CD14-positive monocyte (primary cell): Measurements from ENCODE around the gene RNF19B. TPM values are rescaled to one million over a fixed set of nuclear protein-coding genes. Genes with fewer than 3 reads are reported as not detected.

ENCODE experiments used
- DNase-seq, 3 donors: peaks; one replicate each; pipeline ENCODE4 v3.0.0-alpha.2; 2011 to 2022
- H2AFZ ChIP-seq: 2 replicates; pipeline ENCODE4 v1.6.0; 2012; ENCODE audit warnings: mild to moderate bottlenecking, low read depth, low read length, inconsistent platforms; ENCODE audit not compliant: insufficient read depth, poor library complexity, severe bottlenecking
- H3K27ac ChIP-seq, 2 donors: 1 replicate in 1 of 2; 2 replicates in 1 of 2; pipeline ENCODE4 v1.5.1; 2012 to 2013; ENCODE audit warnings: low read length in 2 of 2, control low read depth in 1 of 2, inconsistent platforms in 1 of 2, low read depth in 1 of 2, mild to moderate bottlenecking in 1 of 2
- H3K27me3 ChIP-seq, 2 donors: one replicate each; pipeline versions ENCODE4 v1.6.0 to v1.6.1; 2011 to 2013; ENCODE audit warnings: low read length in 2 of 2; ENCODE audit not compliant: control insufficient read depth in 2 of 2, insufficient read depth in 2 of 2
- H3K36me3 ChIP-seq, 2 donors: replicated peaks in 1 of 2; 1 replicate in 1 of 2; 2 replicates in 1 of 2; pipeline versions ENCODE4 v1.5.1 to v1.6.1; 2012 to 2013; ENCODE audit warnings: low read length in 2 of 2, control low read depth in 1 of 2, inconsistent platforms in 1 of 2, mild to moderate bottlenecking in 1 of 2; ENCODE audit not compliant: insufficient read depth in 2 of 2, control insufficient read depth in 1 of 2
- H3K4me1 ChIP-seq, 2 donors: 1 replicate in 1 of 2; 2 replicates in 1 of 2; pipeline versions ENCODE4 v1.5.1 to v1.6.1; 2012 to 2013; ENCODE audit warnings: low read length in 2 of 2, control low read depth in 1 of 2, inconsistent platforms in 1 of 2, mild to moderate bottlenecking in 1 of 2, moderate library complexity in 1 of 2; ENCODE audit not compliant: insufficient read depth in 2 of 2, control insufficient read depth in 1 of 2
- H3K4me2 ChIP-seq: replicated peaks from 2 replicates; pipeline ENCODE3; 2012; ENCODE audit warnings: low read length, moderate library complexity, mild to moderate bottlenecking; ENCODE audit not compliant: poor library complexity, severe bottlenecking; ENCODE audit errors: extremely low read depth
- H3K4me3 ChIP-seq, 3 experiments: fragments of 200-600 bp in 1 of 3; sonication (generic) in 1 of 3; replicated peaks in 1 of 3; 1 replicate in 2 of 3; 2 replicates in 1 of 3; pipeline ENCODE4 v1.5.1; 2011 to 2013; ENCODE audit warnings: low read length in 3 of 3, mild to moderate bottlenecking in 3 of 3, control low read depth in 2 of 3, low read depth in 2 of 3, inconsistent platforms in 1 of 3, moderate library complexity in 1 of 3
- H3K79me2 ChIP-seq: 2 replicates; pipeline ENCODE4 v1.6.0; 2012; ENCODE audit warnings: mild to moderate bottlenecking, control low read depth, inconsistent platforms, low read length, moderate library complexity; ENCODE audit not compliant: insufficient read depth
- H3K9ac ChIP-seq: 2 replicates; pipeline ENCODE4 v1.6.0; 2017; ENCODE audit warnings: low read length, mild to moderate bottlenecking; ENCODE audit not compliant: insufficient read depth, poor library complexity, severe bottlenecking
- H3K9me3 ChIP-seq, 2 donors: replicated peaks in 1 of 2; 1 replicate in 1 of 2; 2 replicates in 1 of 2; pipeline versions ENCODE4 v1.5.1 to v1.6.1; 2012 to 2013; ENCODE audit warnings: low read length in 2 of 2, control low read depth in 1 of 2; ENCODE audit not compliant: control insufficient read depth in 1 of 2, insufficient read depth in 1 of 2
- H4K20me1 ChIP-seq: 2 replicates; pipeline ENCODE4 v1.6.0; 2012; ENCODE audit warnings: mild to moderate bottlenecking, low read length, control low read depth, moderate library complexity; ENCODE audit not compliant: insufficient read depth
- H3K27ac Mint-ChIP-seq, 7 donors: one replicate each; pipeline ENCODE4 v1.8.0; 2020; ENCODE audit warnings: mild to moderate bottlenecking in 7 of 7, mixed read lengths in 7 of 7, moderate library complexity in 6 of 7, inconsistent platforms in 2 of 7
- H3K27me3 Mint-ChIP-seq, 3 donors: one replicate each; pipeline ENCODE4 v1.8.0; 2021 to 2022; ENCODE audit warnings: low read depth in 3 of 3, mild to moderate bottlenecking in 3 of 3, mixed read lengths in 3 of 3, moderate library complexity in 3 of 3, inconsistent platforms in 1 of 3
- H3K36me3 Mint-ChIP-seq, 2 donors: one replicate each; pipeline ENCODE4 v1.8.0; 2020; ENCODE audit warnings: mixed read lengths in 2 of 2, inconsistent platforms in 1 of 2, mild to moderate bottlenecking in 1 of 2
- H3K4me1 Mint-ChIP-seq: one replicate; pipeline ENCODE4 v1.8.0; 2020; ENCODE audit warnings: mild to moderate bottlenecking, mixed read lengths
- H3K4me3 Mint-ChIP-seq, 2 donors: one replicate each; pipeline ENCODE4 v1.8.0; 2020; ENCODE audit warnings: mild to moderate bottlenecking in 2 of 2, mixed read lengths in 2 of 2, moderate library complexity in 1 of 2
- H3K9me3 Mint-ChIP-seq, 7 donors: one replicate each; pipeline ENCODE4 v1.8.0; 2020 to 2022; ENCODE audit warnings: mixed read lengths in 7 of 7, mild to moderate bottlenecking in 6 of 7, moderate library complexity in 6 of 7, inconsistent platforms in 2 of 7
- CTCF ChIP-seq: fragments of 200-600 bp; IDR thresholded peaks from one replicate; pipeline ENCODE4 v1.8.0; 2022; ENCODE audit warnings: antibody characterized with exemption, mild to moderate bottlenecking
- WGBS: methylation state at CpG from one replicate; pipeline ENCODE4 v1.1.5; 2013; ENCODE audit warnings: missing lambda C conversion rate; ENCODE audit not compliant: insufficient coverage; 5-methylcytosine and 5-hydroxymethylcytosine counted together
- intact Hi-C, 2 donors: fragments of 100-400 bp; cut with micrococcal nuclease; formaldehyde crosslinking; loops; one replicate each; pipeline versions ENCODE4 v1.15.0 to v1.15.1; 2023
- polyA minus RNA-seq: library from RNA; depleted of rRNA, polyadenylated mRNA; stranded (reverse); fragments of >200 nt; gene quantifications from 2 replicates; pipeline ENCODE4 v1.2.3, GENCODE V29; 2012
- polyA plus RNA-seq, 3 donors: library from polyadenylated mRNA; depleted of rRNA in 1 of 3; unstranded in 2 of 3; stranded (reverse) in 1 of 3; fragments of 300-500 nt in 2 of 3; fragments of >200 nt in 1 of 3; fragmentation: Illumina TruSeq in 2 of 3; gene quantifications; 1 replicate in 2 of 3; 2 replicates in 1 of 3; pipeline ENCODE4 v1.2.3, GENCODE V29; 2012 to 2021
- total RNA-seq, 12 experiments: library from RNA in 1 of 12; stranded (reverse) in 1 of 12; fragments of 120-200 nt in 1 of 12; gene quantifications; one replicate each; pipeline ENCODE4 v1.2.4 and lab custom pipeline; 2013 to 2026; ENCODE audit warnings: mixed read lengths in 6 of 12, inconsistent platforms in 1 of 12

Gene RNF19B
- total RNA-seq (2013): 43.4 TPM
- polyA plus RNA-seq (100 to 1,000 TPM in 1 of 3 donors, 1 to 10 TPM in 2; 4.1 to 106 (median 5.8) TPM), polyA minus RNA-seq (77.7 and 86.8 TPM in 2 replicates), total RNA-seq (lab: John Stamatoyannopoulos, UW) (163 to 947 (median 460) reads per million in 11 experiments)

GRCh38 chr1:32964461-32965250 lies at the start of gene RNF19B:
Gene RNF19B (minus strand): TSS chr1:32964809. CDS start chr1:32964685, 124 bp downstream.
- H3K4me1 ChIP-seq: peaks cover 30 to 52% of the 10 kb centered on the region in 2 donors
- H3K36me3 Mint-ChIP-seq: peaks cover 6 to 7% of the 10 kb centered on the region in 2 donors
- peak within 1 kb of the TSS; percentile 66 for H2AFZ ChIP-seq
- peak within 1 kb of the TSS; percentile 83 for H3K9ac ChIP-seq
- intact Hi-C loops: loop anchor here (5.0 kb wide), 2 partner anchors 43 to 73 kb away; partner anchors contain the start of gene AK2 (in 1 of the 2)
- DNase-seq: peak; percentile 94 to 96 (median 96)
- H3K27ac ChIP-seq: peak within 1 kb of the TSS; percentile 46 to 78
- no peaks in the 10 kb centered on the region for H3K9me3 ChIP-seq
- H3K4me1 Mint-ChIP-seq: peaks cover 44% of the 10 kb centered on the region
- H3K27ac Mint-ChIP-seq: peak within 1 kb of the TSS; percentile 84 to 98 (median 91)
- peaks cover 45% of the 10 kb centered on the region for H3K79me2 ChIP-seq
- peak within 1 kb of the TSS; percentile 85 for H3K4me2 ChIP-seq
- H3K9me3 Mint-ChIP-seq: peaks cover 0 to 2% (median 0%) of the 10 kb centered on the region in 7 donors
- peak within 1 kb of the TSS; percentile 93 to 96 for H3K4me3 Mint-ChIP-seq
- under 1% methylated on average over 78 of the region's 83 CpGs for WGBS
- no peaks in the 10 kb centered on the region for H3K27me3 ChIP-seq
- peaks cover 0 to 3% (median 0%) of the 10 kb centered on the region in 3 donors for H3K27me3 Mint-ChIP-seq
- peak within 1 kb of the TSS; percentile 78 to 97 (median 86) for H3K4me3 ChIP-seq
- TF ChIP-seq CTCF: no peak
- peaks cover 45% of the 10 kb centered on the region for H4K20me1 ChIP-seq
- no peaks in the 10 kb centered on the region for H3K36me3 ChIP-seq

- TF ChIP-seq CTCF: no peak
- H3K36me3 ChIP-seq: peaks cover 72 to 91% of the 10 kb centered on the region in 2 donors
- Mint-ChIP-seq H3K4me1 (peaks cover 3% of the 10 kb centered on the region), H3K9me3 (peaks cover 0 to 2% (median 0%) of the 10 kb centered on the region in 7 donors), H3K36me3 (peaks cover 69 to 84% of the 10 kb centered on the region in 2 donors), H3K27ac (peak overlapping the region in 2 of 7 donors; percentile 71), H3K4me3 (no peak overlapping the region), H3K27me3 (peaks cover 0 to 1% (median 0%) of the 10 kb centered on the region in 3 donors)
- peaks cover 11% of the 10 kb centered on the region for H3K79me2 ChIP-seq
- no peak overlapping the region for H3K4me3 ChIP-seq
- intact Hi-C loops: no loop called here
- H3K4me1 ChIP-seq: no peaks in the 10 kb centered on the region
- no peaks in the 10 kb centered on the region for H3K9me3 ChIP-seq
- H3K27ac ChIP-seq: no peak overlapping the region
- H2AFZ ChIP-seq: no peak overlapping the region
- no peak overlapping the region for H3K9ac ChIP-seq
- H3K4me2 ChIP-seq: no peak overlapping the region
- H3K27me3 ChIP-seq: no peaks in the 10 kb centered on the region
- WGBS: 83% methylated on average over 1 of the region's 1 CpG
- peaks cover 4% of the 10 kb centered on the region for H4K20me1 ChIP-seq
- DNase-seq: no peak
Observed at GRCh38 chr1:33013791-33014190, 49.2 kb upstream of the RNF19B start.
